NT2/D1 (cell line): ENCODE results near the gene LRMDA.

Experiments used
- DNase-seq: peaks from one replicate; pipeline ENCODE4 v3.0.0-alpha.2; 2011; ENCODE audit warnings: low read depth, low spot score
- H3K27me3 ChIP-seq: 2 replicates; pipeline ENCODE4 v1.6.0; 2011; ENCODE audit warnings: mild to moderate bottlenecking; ENCODE audit not compliant: insufficient read length, insufficient read depth
- H3K36me3 ChIP-seq: 2 replicates; pipeline ENCODE4 v1.6.1; 2011; ENCODE audit warnings: mild to moderate bottlenecking, low read length, mixed read lengths; ENCODE audit not compliant: insufficient read depth, insufficient read length
- H3K4me1 ChIP-seq: 2 replicates; pipeline ENCODE4 v1.5.1; 2011; ENCODE audit not compliant: insufficient read depth, insufficient read length
- H3K4me3 ChIP-seq: 2 replicates; pipeline ENCODE4 v1.5.1; 2011; ENCODE audit warnings: low read depth; ENCODE audit not compliant: insufficient read length
- H3K9ac ChIP-seq: 2 replicates; pipeline ENCODE4 v1.6.0; 2011; ENCODE audit warnings: low read depth; ENCODE audit not compliant: insufficient read length
- H3K9me3 ChIP-seq: 2 replicates; pipeline ENCODE4 v1.5.1; 2011; ENCODE audit warnings: mild to moderate bottlenecking, low read length; ENCODE audit not compliant: insufficient read depth
- SUZ12 ChIP-seq: IDR thresholded peaks from 2 replicates; pipeline ENCODE4 v1.6.1; 2011; ENCODE audit not compliant: insufficient read length, insufficient read depth; ENCODE audit errors: extremely low read depth
- YY1 ChIP-seq: IDR thresholded peaks from 2 replicates; pipeline ENCODE4 v1.6.1; 2011; ENCODE audit not compliant: insufficient read length, insufficient read depth
- ZNF274 ChIP-seq: IDR thresholded peaks from 2 replicates; pipeline ENCODE4 v1.6.1; 2011; ENCODE audit warnings: mild to moderate bottlenecking, low read depth, low read length

Gene LRMDA

DNA sequence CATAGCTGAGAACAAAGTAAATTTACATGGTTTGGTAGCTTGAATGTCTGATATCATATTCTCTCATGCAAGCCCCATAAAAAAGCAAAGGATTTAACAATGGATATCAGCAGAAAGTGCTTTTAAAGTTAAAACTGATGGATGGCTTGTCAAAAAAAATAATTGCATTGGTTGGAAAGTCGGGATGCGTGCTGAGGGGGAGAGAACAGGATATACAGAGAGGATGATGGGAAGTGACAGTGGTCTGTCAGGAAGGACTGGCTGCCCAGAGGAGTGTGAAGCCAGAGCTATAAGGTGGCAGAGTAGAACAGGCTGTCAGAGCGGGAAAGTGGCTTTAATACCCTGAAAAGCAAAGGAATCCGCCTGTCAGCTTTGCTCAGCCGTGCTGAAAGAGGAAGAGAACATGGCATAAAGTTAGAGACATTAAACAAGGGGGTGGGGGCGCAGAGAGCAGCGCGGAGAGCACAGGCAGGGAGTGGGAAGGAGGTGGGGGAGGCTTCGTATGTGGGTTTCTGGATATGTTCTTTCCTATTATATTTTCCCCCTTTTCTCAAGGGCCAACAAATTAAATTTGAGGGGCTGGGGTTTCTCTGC, 493.0 kb downstream of the LRMDA start:
- DNase-seq, result no peak
- no peaks in the 10 kb centered on the region for H3K36me3 ChIP-seq
- H3K9me3 ChIP-seq, result no peaks in the 10 kb centered on the region
- TF ChIP-seq ZNF274 (no peak), SUZ12 (no peak)
- no peaks in the 10 kb centered on the region for H3K4me1 ChIP-seq
- no peak overlapping the region for H3K9ac ChIP-seq
- H3K27me3 ChIP-seq, result no peaks in the 10 kb centered on the region
- no peak overlapping the region for H3K4me3 ChIP-seq

DNA sequence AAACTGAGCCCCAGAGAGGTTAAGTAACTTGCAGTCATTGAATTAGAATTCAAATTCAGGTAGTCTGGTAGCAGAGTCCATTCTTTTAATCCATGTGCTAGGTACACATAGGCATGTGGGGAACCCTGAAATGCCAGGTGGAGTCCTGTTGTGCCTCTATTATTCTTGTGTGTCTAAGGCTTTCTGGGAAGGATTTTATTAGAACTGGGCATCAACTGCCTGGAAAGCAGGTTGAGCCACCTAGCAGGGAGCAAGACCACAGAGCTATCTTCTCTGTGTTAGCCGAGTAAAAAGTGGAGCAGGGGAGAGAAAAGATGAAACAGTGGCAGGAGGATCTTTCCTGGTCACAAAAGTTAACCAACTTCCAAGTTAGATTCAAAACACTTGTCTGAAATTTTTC, 494.6 kb downstream of the LRMDA start:
- DNase-seq, result no peak
- Histone ChIP-seq H3K4me3 (no peak overlapping the region), H3K36me3 (no peaks in the 10 kb centered on the region), H3K4me1 (no peaks in the 10 kb centered on the region), H3K9ac (no peak overlapping the region), H3K9me3 (no peaks in the 10 kb centered on the region), H3K27me3 (no peaks in the 10 kb centered on the region)
- TF ChIP-seq ZNF274, result no peak
- no peak for TF ChIP-seq YY1
- TF ChIP-seq SUZ12, result no peak

- Histone ChIP-seq H3K4me1 (no peaks in the 10 kb centered on the region), H3K27me3 (no peaks in the 10 kb centered on the region), H3K9me3 (no peaks in the 10 kb centered on the region), H3K9ac (no peak overlapping the region), H3K36me3 (no peaks in the 10 kb centered on the region), H3K4me3 (no peak overlapping the region)
- no peak for DNase-seq
- TF ChIP-seq YY1 (no peak), SUZ12 (no peak), ZNF274 (no peak)
Measured at GRCh38 chr10:75926763-75927162, 495.3 kb downstream of the LRMDA start.

GRCh38 chr10:75928231-75928630, 496.8 kb downstream of the LRMDA start:
- H3K9ac ChIP-seq, result no peak overlapping the region
- no peak for TF ChIP-seq YY1
- TF ChIP-seq SUZ12, result no peak
- TF ChIP-seq ZNF274, result no peak
- no peaks in the 10 kb centered on the region for H3K27me3 ChIP-seq
- no peak for DNase-seq
- H3K36me3 ChIP-seq, result no peaks in the 10 kb centered on the region
- no peak overlapping the region for H3K4me3 ChIP-seq
- H3K9me3 ChIP-seq, result no peaks in the 10 kb centered on the region
- no peaks in the 10 kb centered on the region for H3K4me1 ChIP-seq

GRCh38 chr10:75929630-75930161, 498.3 kb downstream of the LRMDA start:
- Histone ChIP-seq H3K9ac (no peak overlapping the region), H3K9me3 (no peaks in the 10 kb centered on the region), H3K4me1 (no peaks in the 10 kb centered on the region), H3K4me3 (no peak overlapping the region), H3K27me3 (no peaks in the 10 kb centered on the region), H3K36me3 (no peaks in the 10 kb centered on the region)
- no peak for DNase-seq
- TF ChIP-seq SUZ12 (no peak), YY1 (no peak)

GRCh38 chr10:75932921-75933320, 501.5 kb downstream of the LRMDA start:
- Histone ChIP-seq H3K9ac (no peak overlapping the region), H3K27me3 (no peaks in the 10 kb centered on the region), H3K4me3 (no peak overlapping the region), H3K9me3 (no peaks in the 10 kb centered on the region), H3K36me3 (no peaks in the 10 kb centered on the region), H3K4me1 (no peaks in the 10 kb centered on the region)
- TF ChIP-seq SUZ12, result no peak
- no peak for TF ChIP-seq YY1
- no peak for TF ChIP-seq ZNF274
- no peak for DNase-seq

- H3K36me3 ChIP-seq, result no peaks in the 10 kb centered on the region
- H3K9me3 ChIP-seq, result no peaks in the 10 kb centered on the region
- no peak overlapping the region for H3K9ac ChIP-seq
- H3K4me3 ChIP-seq, result no peak overlapping the region
- no peak for TF ChIP-seq SUZ12
- no peak for TF ChIP-seq YY1
- TF ChIP-seq ZNF274, result no peak
- no peaks in the 10 kb centered on the region for H3K27me3 ChIP-seq
- no peak for DNase-seq
- H3K4me1 ChIP-seq, result no peaks in the 10 kb centered on the region
Measured at GRCh38 chr10:75935240-75935639, 503.8 kb downstream of the LRMDA start.
